Measurements from ENCODE around the gene RETREG2.

The RETREG2 gene

DNA sequence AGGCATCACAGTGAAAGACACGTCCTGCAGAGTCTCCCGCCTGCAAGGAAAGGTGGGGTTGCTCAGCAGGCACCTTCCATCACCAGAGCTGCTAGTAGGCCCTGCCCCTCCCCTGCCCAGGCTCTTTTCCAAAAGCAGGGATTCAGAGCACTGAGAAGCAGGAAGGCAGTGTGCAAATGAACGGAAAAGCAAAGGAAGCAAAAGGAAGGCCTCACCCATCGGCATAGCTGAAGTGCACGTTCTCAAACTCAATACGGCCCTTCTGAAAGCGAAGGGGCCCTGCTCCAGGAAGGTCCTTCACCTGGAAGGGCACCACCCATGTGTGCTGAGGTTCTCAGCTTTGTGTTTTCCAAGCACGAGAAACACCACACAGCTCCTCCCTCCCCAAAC is 34.9 kb downstream of the RETREG2 start:
- FAIRE-seq: no peak
- no peak for DNase-seq (ENCODE audit: insufficient read length, low spot score)
- TF ChIP-seq PAX5 (IDR thresholded peaks at IDR 0.05; ENCODE audit: insufficient read depth, low read length, severe bottlenecking) (no peak), POLR2A (IDR thresholded peaks at IDR 0.05; ENCODE audit: low read depth, low read length) (no peak), SPI1 (IDR thresholded peaks at IDR 0.05; ENCODE audit: low read depth, low read length) (no peak), TAF1 (IDR thresholded peaks at IDR 0.05; ENCODE audit: low read depth, low read length) (no peak), POLR2AphosphoS5 (IDR thresholded peaks at IDR 0.05; ENCODE audit: low read depth, low read length) (no peak), POU2F2 (IDR thresholded peaks at IDR 0.05; ENCODE audit: low read depth, low read length) (no peak)

DNA sequence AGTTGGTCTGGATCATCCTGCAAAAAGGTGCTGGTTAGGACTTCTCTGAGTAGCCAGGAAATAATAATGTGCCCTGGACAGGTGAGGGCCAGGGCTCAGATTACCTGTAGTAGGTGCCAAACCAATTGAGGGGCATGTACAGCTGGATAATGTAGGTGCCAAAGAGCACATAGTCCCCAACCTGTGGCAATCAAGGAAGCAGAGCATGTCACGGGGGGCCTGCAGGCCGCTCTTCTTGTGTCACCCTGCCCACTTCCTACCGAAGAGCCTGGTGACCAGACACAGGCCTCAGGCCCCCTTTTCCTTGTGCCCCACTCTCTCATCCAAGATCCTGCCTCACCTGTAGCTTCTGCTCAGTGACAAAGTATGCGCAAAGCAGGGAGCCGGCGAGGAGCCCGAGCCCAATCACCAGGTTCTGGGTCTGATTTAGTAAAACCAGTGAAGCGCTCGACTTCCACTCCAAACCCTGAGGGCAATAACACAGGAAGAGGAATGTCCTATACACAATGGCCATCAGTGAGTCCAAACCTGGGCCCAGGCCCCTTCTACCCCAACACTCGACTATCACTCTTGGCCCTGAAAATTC is 35.5 kb downstream of the RETREG2 start:
- TF ChIP-seq SPI1 (IDR thresholded peaks at IDR 0.05; ENCODE audit: low read depth, low read length): no peak
- no peak for TF ChIP-seq POLR2AphosphoS5 (IDR thresholded peaks at IDR 0.05; ENCODE audit: low read depth, low read length)
- TF ChIP-seq PAX5 (IDR thresholded peaks at IDR 0.05; ENCODE audit: insufficient read depth, low read length, severe bottlenecking): no peak
- no peak for TF ChIP-seq POU2F2 (IDR thresholded peaks at IDR 0.05; ENCODE audit: low read depth, low read length)
- TF ChIP-seq POLR2A (IDR thresholded peaks at IDR 0.05; ENCODE audit: low read depth, low read length): no peak
- TF ChIP-seq TAF1 (IDR thresholded peaks at IDR 0.05; ENCODE audit: low read depth, low read length): no peak
- FAIRE-seq (no peak), DNase-seq (ENCODE audit: insufficient read length, low spot score) (no peak)

DNA sequence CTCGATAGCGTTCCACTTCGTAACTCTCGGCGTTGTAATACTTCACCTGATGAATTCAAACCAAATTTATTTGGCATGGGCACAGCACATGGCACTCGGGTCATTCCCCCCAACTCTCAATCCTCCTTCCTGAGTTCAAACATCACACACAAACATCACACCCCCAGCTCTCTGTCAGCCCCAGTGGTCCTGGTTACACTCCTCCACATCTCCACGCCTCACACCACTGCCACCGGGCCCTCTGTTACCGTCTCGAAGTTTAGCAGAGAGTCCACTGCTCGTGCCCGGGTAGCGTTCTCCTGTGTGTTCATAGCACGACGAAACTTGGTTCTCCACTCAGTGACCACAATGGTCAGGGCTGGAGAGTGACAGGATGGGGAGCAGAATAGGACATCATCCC is 36.1 kb downstream of the RETREG2 start:
- FAIRE-seq (no peak), DNase-seq (ENCODE audit: insufficient read length, low spot score) (no peak)
- no peak for TF ChIP-seq TAF1 (IDR thresholded peaks at IDR 0.05; ENCODE audit: low read depth, low read length)
- TF ChIP-seq POLR2AphosphoS5 (IDR thresholded peaks at IDR 0.05; ENCODE audit: low read depth, low read length): no peak
- TF ChIP-seq PAX5 (IDR thresholded peaks at IDR 0.05; ENCODE audit: insufficient read depth, low read length, severe bottlenecking): no peak
- TF ChIP-seq POU2F2 (IDR thresholded peaks at IDR 0.05; ENCODE audit: low read depth, low read length): no peak
- no peak for TF ChIP-seq SPI1 (IDR thresholded peaks at IDR 0.05; ENCODE audit: low read depth, low read length)
- no peak for TF ChIP-seq POLR2A (IDR thresholded peaks at IDR 0.05; ENCODE audit: low read depth, low read length)

- no peak for FAIRE-seq
- no peak for TF ChIP-seq TAF1 (IDR thresholded peaks at IDR 0.05; ENCODE audit: low read depth, low read length)
- no peak for TF ChIP-seq POLR2AphosphoS5 (IDR thresholded peaks at IDR 0.05; ENCODE audit: low read depth, low read length)
- TF ChIP-seq POLR2A (IDR thresholded peaks at IDR 0.05; ENCODE audit: low read depth, low read length): no peak
- no peak for TF ChIP-seq SPI1 (IDR thresholded peaks at IDR 0.05; ENCODE audit: low read depth, low read length)
- TF ChIP-seq POU2F2 (IDR thresholded peaks at IDR 0.05; ENCODE audit: low read depth, low read length): no peak
- no peak for TF ChIP-seq PAX5 (IDR thresholded peaks at IDR 0.05; ENCODE audit: insufficient read depth, low read length, severe bottlenecking)
- no peak for DNase-seq (ENCODE audit: insufficient read length, low spot score)
Measured at GRCh38 chr2:219214786-219215185, 36.7 kb downstream of the RETREG2 start.

GRCh38 chr2:219215871-219216534 is 37.9 kb downstream of the RETREG2 start:
- DNase-seq (ENCODE audit: insufficient read length, low spot score) (no peak), FAIRE-seq (no peak)
- TF ChIP-seq POU2F2 (IDR thresholded peaks at IDR 0.05; ENCODE audit: low read depth, low read length) (no peak), POLR2A (IDR thresholded peaks at IDR 0.05; ENCODE audit: low read depth, low read length) (no peak), TAF1 (IDR thresholded peaks at IDR 0.05; ENCODE audit: low read depth, low read length) (no peak), PAX5 (IDR thresholded peaks at IDR 0.05; ENCODE audit: insufficient read depth, low read length, severe bottlenecking) (no peak), POLR2AphosphoS5 (IDR thresholded peaks at IDR 0.05; ENCODE audit: low read depth, low read length) (no peak), SPI1 (IDR thresholded peaks at IDR 0.05; ENCODE audit: low read depth, low read length) (no peak)

DNA sequence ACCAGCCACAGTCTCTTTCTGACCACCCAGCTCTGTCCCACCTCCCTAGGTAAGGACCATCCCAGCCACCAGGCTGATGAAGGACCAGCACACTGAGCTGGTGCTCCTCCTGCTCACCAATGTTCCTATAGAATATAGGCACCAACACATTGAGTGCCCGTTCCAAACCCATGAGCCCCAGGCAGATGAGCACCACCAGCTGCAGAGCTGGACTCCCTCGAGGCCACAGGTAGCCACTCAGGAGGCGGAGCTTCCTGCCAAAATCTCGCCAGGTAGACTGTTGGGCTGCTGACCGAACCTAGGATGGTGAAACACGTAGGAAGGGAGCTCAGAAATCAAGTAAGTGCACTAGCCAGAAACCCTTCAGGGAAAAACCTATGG is 38.5 kb downstream of the RETREG2 start:
- no peak for FAIRE-seq
- no peak for TF ChIP-seq POLR2AphosphoS5 (IDR thresholded peaks at IDR 0.05; ENCODE audit: low read depth, low read length)
- TF ChIP-seq SPI1 (IDR thresholded peaks at IDR 0.05; ENCODE audit: low read depth, low read length): no peak
- no peak for TF ChIP-seq TAF1 (IDR thresholded peaks at IDR 0.05; ENCODE audit: low read depth, low read length)
- no peak for TF ChIP-seq POU2F2 (IDR thresholded peaks at IDR 0.05; ENCODE audit: low read depth, low read length)
- TF ChIP-seq POLR2A (IDR thresholded peaks at IDR 0.05; ENCODE audit: low read depth, low read length): no peak
- no peak for TF ChIP-seq PAX5 (IDR thresholded peaks at IDR 0.05; ENCODE audit: insufficient read depth, low read length, severe bottlenecking)

DNA sequence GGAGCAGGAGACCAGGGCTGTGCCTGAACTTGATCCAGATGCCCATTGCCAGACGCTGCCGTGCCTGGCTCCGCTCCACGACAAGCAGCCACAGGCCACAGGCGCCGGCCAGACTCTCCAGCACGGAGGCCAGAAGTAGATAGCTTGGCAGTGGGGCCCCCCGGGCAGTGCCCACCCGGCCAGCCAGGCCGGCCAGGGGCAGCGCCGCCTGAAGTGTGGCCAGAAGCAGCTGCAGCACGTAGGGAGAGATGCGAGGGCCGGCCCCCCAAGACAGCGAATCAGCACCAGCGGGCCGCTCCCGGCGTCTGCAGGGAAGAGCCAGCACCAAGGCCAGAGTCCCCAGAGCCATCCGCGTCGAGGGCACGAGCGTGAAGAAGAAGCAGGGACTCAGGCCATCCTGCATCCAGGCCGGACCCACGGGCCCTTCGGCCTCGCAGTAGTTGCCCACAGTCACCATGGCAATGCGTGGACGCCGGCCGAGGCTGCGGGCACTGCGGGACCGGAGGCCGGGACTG is 40.2 kb downstream of the RETREG2 start:
- no peak for FAIRE-seq
- peak; percentile 50 for DNase-seq (ENCODE audit: insufficient read length, low spot score)

More for the DNA sequence above, 38.5 kb downstream of the RETREG2 start:
- DNase-seq (ENCODE audit: insufficient read length, low spot score): no peak

DNA sequence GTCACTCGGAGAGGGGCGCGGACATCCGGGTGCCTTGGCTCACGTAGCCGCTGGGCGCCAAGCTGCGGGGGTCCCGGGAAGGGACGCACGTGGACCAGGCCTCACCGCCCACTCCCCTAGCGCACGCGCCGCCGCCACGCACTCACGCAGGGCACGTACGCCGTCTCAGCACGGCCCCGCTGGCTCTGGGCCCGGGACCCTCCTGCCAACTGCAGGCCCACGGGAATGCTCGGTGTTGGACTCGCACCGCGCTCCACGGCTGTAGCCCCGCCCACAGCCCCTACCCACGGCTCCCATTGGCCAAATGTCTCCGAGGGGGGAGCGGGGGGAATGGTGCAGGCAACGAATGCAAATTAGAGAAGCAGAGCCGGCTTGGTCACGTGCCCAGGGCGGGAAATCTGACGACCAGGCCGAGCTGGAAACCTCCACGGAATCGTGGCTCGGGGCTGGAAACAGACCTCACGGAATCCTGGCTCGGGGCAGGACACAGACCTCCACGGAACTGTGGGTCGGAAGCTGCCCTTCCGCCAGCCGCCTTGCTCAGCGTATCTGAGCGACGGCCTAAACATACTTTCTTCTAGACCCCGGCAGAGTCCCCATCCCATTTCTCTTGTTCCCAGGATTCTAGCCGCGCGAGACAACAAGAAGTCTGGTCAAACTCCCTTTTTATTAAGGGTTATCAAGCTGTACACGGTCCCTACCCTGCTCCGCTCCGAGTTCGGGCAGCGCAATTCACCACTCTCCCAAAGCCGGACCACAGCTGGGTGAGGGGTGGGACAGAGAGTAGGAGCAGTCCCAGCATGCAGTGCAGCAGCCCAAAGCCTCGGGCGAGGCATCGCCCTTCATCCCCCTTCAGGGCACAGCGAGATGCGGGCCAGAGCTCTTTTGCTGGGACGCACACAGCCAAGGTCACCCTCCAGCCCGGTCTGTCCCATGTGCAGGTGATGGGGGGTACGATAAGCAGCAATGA is 40.9 kb downstream of the RETREG2 start, which contains the start of gene ABCB6:
Gene ABCB6, minus strand, starts transcription at position 227 of the 970 bp plus-strand sequence. CDS start 285 bp downstream, outside the sequence.
- peak; percentile 98 for FAIRE-seq
- peak; percentile 94 for DNase-seq (ENCODE audit: insufficient read length, low spot score)
- TF ChIP-seq TAF1 (IDR thresholded peaks at IDR 0.05; ENCODE audit: low read depth, low read length) (no peak), PAX5 (IDR thresholded peaks at IDR 0.05; ENCODE audit: insufficient read depth, low read length, severe bottlenecking) (no peak), POU2F2 (IDR thresholded peaks at IDR 0.05; ENCODE audit: low read depth, low read length) (peak; percentile 95), POLR2A (IDR thresholded peaks at IDR 0.05; ENCODE audit: low read depth, low read length) (peak; percentile 63), SPI1 (IDR thresholded peaks at IDR 0.05; ENCODE audit: low read depth, low read length) (no peak), POLR2AphosphoS5 (IDR thresholded peaks at IDR 0.05; ENCODE audit: low read depth, low read length) (peak; percentile 75)

More for the DNA sequence above, 40.2 kb downstream of the RETREG2 start:
- no peak for TF ChIP-seq PAX5 (IDR thresholded peaks at IDR 0.05; ENCODE audit: insufficient read depth, low read length, severe bottlenecking)
- TF ChIP-seq TAF1 (IDR thresholded peaks at IDR 0.05; ENCODE audit: low read depth, low read length): no peak
- no peak for TF ChIP-seq POLR2AphosphoS5 (IDR thresholded peaks at IDR 0.05; ENCODE audit: low read depth, low read length)
- TF ChIP-seq POLR2A (IDR thresholded peaks at IDR 0.05; ENCODE audit: low read depth, low read length): no peak
- TF ChIP-seq SPI1 (IDR thresholded peaks at IDR 0.05; ENCODE audit: low read depth, low read length): no peak
- no peak for TF ChIP-seq POU2F2 (IDR thresholded peaks at IDR 0.05; ENCODE audit: low read depth, low read length)
